IPS-NIHi11 (cell line): ENCODE data around the gene KLHL29.

Experiments
- DNase-seq: peaks from one replicate; pipeline ENCODE4 v3.0.0; 2012; ENCODE audit warnings: mixed read lengths, low spot score

Gene KLHL29

DNA sequence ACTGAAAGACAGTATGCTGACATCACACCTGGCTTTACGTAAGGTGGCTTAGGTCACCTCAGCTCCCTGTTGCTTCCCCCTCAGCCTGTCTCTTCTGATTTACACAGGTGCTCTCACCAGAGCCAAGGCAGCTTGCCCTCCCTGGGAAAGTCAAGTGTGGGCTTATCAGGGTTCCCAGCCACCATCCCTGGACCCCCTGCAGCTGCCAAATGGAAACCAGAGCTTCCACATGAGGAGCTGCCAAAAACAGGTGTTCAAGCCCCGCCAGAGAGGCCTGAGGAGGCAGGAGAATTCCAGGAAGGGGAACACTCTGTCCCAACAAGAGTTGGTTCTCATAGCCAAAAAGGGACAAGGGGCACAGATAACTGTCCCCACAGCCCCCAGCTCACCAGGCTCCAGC lies 275.3 kb downstream of the KLHL29 start:
- no peak for DNase-seq

DNA sequence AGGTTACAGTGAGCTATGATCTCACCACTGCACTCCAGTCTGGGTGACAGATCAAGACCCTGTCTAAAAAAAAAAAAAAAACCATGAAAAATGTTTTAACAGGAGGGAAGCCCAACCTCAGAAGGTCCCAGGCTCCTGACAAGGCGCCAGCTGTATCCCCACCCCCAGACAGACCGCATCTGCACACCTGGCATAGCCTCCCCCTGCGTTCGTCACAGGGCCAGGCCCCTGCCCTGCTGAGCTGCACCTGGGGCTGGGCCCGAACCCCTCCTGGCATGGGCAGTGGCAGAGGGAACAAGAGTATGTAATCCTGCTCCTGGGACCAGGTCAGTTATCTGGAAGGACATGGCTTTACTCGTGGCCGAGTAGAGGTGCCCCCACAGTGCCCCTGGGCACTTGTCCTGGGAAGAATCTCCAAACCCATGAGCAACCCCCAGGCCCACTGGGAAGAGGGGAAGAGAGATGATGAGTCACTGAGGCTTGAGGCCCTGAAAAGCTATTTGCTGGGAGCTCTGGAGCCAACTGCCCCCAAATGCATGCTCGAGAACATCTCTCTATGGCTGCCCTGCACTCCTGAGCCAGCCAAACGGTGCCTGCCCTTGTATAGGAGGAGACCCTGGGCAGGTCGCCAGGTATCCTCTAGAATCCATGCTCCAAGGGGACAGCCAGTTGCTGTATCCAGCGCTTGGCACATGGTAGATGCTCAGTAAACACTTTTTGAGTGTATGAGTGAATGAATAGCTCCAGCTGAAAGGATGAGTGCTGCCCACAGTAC lies 276.5 kb downstream of the KLHL29 start:
- no peak for DNase-seq

GRCh38 chr2:23662466-23662865 lies 277.5 kb downstream of the KLHL29 start:
- no peak for DNase-seq

- DNase-seq, result peak; percentile 33
Observed at GRCh38 chr2:23662941-23663920, 278.3 kb downstream of the KLHL29 start.

DNA sequence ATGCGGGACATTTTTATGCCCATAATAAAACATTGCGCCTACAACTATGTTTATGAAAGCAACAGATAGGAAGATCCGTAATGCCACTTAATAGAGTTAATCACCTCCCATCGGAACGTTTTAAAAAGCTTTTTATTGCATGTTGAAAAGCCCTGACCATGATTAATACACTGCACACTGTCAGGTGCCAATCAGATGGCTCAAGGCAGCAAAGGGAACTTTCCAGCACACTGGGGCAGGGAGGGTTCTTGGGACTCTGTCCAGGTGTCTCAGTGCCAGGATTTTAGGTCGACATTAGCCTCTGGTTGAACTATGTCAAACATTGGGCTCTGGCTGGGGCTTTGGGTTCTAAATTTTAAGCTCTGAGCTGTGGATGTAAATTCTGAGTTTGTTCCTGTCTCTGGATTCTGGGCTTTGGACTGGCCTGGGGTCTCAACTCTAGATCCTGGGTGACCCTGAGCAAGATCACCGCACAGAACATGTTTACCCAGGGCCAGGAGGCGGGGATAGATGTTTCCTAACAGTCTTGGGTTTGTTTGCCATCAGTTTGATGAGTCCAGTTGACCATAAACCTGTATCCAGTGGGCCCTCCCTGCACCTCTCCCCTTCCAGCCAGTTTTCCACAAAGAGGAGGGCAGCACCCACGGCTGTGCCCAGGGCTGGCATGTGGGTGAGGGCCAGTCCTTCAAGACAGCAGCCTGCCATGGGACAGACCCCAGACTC lies 279.2 kb downstream of the KLHL29 start:
- DNase-seq, result no peak

DNA sequence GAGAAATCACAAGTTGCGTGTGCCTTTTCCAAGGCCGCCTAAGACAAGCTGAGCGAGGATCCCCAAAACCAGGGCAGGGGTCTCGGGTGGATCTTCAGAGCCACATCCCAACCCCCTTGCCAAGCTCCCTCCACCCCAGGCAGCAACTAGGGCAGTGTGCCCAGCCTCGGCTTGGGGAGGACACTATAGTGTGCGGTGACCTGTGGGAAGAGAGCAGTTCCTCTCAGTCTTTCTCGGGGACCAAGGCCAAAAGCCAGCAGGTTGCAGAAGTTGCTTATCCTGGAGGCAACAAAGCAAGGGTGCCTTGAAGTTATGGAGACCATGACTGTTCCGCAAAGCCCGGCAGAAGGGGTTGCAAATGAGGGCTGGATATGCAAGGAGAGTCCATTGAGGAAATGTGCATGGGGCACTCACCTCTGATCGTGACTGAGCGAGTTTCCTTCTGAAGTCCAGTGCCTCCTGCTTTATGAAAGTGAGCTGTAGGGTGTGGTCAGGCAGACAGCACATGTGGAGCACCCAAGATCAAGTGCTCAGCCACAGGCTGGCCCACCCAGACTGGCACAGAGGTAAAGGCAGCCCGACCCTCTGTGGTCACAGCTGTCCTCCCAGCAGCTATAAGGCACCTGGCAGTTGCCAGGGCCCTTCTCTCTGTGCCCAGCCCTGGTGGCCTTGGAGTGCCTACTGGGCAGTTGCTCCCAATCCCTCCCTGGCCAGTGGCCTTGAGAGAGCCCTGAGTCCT lies 281.4 kb downstream of the KLHL29 start:
- no peak for DNase-seq

DNA sequence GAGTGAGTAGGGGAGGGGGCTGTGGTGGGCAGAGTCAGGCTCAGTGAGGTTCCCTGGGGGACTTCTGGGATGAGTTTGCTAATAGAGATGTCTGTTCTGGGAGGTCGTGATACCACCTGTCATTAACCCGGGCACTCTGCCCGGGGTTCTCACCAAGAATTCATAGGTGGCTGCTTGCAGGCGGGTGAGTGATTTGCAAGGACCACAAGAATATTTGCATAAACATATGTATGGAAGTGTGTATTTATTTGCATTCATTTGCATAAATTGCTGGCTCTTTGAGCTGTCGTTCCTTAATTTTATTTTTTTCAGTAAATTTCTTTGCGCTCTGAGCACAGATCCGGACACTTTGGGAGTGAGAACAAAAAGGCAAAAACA lies 282.0 kb downstream of the KLHL29 start:
- DNase-seq, result no peak

DNA sequence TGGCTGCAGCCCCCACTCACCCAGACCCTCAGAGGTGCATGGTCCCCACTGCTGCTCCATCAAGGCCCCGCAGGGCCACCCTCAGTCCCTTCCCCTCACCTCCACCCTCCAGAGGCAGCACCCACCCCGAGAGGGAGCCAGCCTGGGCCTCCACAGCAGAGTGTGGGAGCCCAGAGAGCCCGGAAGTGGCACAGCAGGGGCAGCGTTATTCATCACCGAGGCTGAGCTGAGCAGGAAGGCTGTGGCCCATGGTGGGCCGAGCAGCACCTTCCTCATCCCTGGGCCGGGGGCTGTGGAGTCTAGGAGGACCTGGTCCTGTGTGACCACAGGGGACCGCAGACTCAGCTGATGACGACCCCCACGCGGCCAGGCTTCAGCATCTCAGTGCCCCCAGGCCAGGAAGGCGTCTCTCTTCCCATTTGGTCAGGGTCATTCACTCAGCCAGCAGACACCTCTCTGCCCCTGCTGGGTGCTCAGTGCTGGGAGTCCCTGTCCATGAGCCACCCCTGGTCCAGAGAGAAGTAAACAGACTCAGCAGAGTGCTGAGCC lies 283.9 kb downstream of the KLHL29 start:
- DNase-seq, result no peak

DNA sequence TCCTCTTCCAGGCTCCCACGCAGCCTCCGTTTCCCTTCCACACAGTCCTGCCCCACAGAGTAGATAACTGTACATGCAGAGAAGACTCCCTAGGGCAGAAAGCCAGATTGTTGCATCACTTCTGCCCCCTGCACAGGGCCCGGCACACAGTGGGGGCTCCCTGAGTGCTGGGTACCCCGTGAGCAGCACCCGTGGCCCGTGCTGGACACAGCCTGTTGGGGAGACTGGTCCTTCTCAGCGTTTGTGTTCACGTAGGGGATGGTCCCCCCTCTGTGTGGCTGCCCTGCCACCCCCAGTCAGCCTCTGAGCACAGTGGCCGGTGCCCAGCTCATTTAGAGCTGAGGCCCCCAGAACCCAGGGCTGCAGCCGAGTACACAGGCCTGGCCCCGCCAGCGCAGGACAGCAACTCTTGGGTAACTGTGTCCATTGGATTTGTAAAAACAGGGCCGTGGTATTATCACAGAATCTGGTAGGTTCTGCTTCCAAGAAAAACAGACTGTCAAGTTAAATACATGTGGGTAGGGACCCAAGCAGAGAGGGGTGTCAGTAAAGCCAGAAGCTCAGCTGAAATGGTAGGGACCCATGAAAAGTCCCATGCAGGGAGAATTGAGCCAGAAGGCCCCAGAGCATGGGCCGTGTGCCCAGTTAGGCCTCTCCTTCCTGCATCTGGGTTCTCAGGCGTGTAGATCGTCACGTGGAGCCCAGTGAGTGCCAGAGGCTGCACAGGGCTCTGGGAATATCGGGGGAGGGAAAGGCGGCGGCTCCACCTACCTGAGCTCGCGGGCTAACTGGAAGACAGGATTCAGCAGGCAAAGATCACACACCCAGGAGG lies 284.6 kb downstream of the KLHL29 start:
- DNase-seq, result no peak

DNA sequence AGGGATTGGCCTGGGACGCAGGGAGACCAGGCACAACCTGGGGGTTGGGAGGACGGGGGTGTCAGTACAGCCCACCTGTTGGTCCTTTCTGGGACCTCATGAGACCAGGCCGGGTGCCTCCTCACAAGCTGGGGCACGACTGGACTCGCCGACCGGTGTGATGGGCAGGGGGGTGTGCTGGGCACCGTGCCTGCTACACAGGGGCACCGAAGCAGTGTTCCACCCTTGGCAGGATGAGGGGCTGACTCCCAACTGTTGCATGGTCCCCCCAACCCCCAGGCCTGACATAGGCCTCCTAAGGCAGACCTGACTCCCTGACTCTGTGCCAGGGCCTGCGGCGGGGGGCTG lies 285.2 kb downstream of the KLHL29 start:
- DNase-seq, result no peak

- no peak for DNase-seq
Observed at GRCh38 chr2:23673082-23673481, 288.1 kb downstream of the KLHL29 start.

DNA sequence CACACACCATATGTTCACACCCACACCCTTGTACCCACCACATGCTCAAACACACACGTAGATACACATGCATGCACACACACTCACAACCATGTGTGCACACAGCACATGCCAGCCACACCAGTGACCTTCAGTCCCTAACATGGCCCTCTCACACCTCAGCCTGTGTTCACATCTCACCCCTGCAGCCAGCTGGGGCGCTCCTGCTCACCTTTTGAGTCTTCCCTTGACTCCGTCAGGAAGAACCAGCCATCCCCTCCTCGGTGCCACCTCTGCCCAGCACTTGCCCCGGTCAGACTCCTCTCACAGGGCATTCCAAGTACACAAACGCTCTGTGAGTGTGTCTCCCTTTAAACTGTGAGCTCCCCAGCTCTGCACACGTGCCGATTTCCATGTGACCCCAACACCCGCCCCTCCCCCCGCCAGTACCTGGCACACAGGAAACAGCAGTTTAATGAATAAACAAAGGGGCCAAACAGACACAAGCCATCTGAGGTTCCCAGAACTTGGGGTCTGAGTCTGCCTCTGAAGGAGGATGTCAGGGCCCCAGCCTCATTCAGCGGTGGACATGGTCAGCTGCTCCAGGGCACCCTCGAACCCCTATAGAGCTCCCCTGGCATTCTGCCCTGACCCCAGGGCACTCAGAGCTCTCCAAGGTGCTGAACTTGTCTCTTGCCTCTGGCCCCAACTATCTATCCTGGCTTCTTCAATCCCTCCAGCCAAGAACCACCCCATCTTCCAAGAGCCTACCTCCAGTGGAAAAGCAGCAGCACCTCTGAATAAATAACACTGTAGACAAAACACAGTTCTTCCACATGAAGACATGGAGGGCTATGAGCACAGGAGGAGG lies 289.1 kb downstream of the KLHL29 start:
- DNase-seq, result peak; percentile 81

- no peak for DNase-seq
Observed at GRCh38 chr2:23675506-23675905, 290.5 kb downstream of the KLHL29 start.

DNA sequence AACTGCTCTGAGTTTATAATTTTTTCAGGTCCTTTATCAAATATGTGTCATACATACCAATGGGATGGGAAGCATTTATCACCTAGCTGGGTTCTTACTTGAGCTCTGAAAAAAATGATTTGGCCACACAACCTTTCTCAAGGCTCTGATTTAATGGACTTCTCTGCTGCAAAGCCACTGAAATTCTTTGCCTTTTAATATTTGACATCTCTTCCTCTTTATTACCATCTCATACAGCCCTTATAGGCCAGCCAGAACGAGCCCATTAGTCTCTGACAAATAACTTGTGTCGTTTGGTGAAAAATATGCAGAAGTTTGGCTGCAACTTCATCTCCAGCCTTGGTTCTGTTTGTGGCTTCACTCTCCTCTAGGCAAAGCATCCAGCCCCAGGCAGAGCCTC lies 292.9 kb downstream of the KLHL29 start:
- DNase-seq, result no peak

- no peak for DNase-seq
Observed at GRCh38 chr2:23679044-23679443, 294.1 kb downstream of the KLHL29 start.

- DNase-seq, result no peak
Observed at GRCh38 chr2:23680951-23681350, 296.0 kb downstream of the KLHL29 start.

- DNase-seq, result no peak
Observed at GRCh38 chr2:23681356-23682140, 296.6 kb downstream of the KLHL29 start.

- no peak for DNase-seq
Observed at GRCh38 chr2:23682481-23682880, 297.5 kb downstream of the KLHL29 start.

- DNase-seq, result no peak
Observed at GRCh38 chr2:23683001-23683400, 298.0 kb downstream of the KLHL29 start.
